GM12878 (cell line): ENCODE results near the gene DNAJC18. TPM values are rescaled to one million over a fixed set of nuclear protein-coding genes. Genes with fewer than 3 reads are reported as not detected.

ENCODE experiments used
- BHLHE40 ChIP-seq, 2 experiments: fragments of 450-650 bp in 1 of 2; IDR thresholded peaks; 2 replicates each; pipeline ENCODE4 v1.6.1; 2011 to 2017; ENCODE audit warnings: low read depth in 2 of 2, borderline replicate concordance in 1 of 2, improper control_type of control experiment in 1 of 2, low read length in 1 of 2, mild to moderate bottlenecking in 1 of 2
- CEBPZ ChIP-seq: fragments of 150-350 bp; IDR thresholded peaks from 2 replicates; pipeline ENCODE4 v1.6.1; 2016; ENCODE audit warnings: low read depth, low read length
- GATAD2B ChIP-seq: fragments of 450-650 bp; conservative IDR thresholded peaks from 2 replicates; pipeline ENCODE4 v1.6.1; 2017; ENCODE audit warnings: low read depth, mild to moderate bottlenecking, moderate library complexity
- HCFC1 ChIP-seq: fragments of 150-350 bp; IDR thresholded peaks from 2 replicates; pipeline ENCODE4 v1.6.1; 2014; ENCODE audit warnings: low read length
- HSF1 ChIP-seq: fragments of 150-350 bp; IDR thresholded peaks from 2 replicates; pipeline ENCODE4 v1.6.1; 2014; ENCODE audit warnings: mild to moderate bottlenecking, low read depth, low read length
- IRF4 ChIP-seq: IDR thresholded peaks from 2 replicates; pipeline ENCODE4 v1.6.1; 2011; ENCODE audit warnings: low read depth, low read length
- MTA2 ChIP-seq: fragments of 450-650 bp; IDR thresholded peaks from 2 replicates; pipeline ENCODE4 v1.6.1; 2016; ENCODE audit warnings: low read depth, mild to moderate bottlenecking, moderate library complexity
- NFYB ChIP-seq: IDR thresholded peaks from 2 replicates; pipeline ENCODE4 v1.6.1; 2011; ENCODE audit warnings: low read depth, mild to moderate bottlenecking, low read length, improper control_type of control experiment, moderate library complexity; ENCODE audit not compliant: insufficient read depth
- NR2F1 ChIP-seq: fragments of 450-650 bp; conservative IDR thresholded peaks from 2 replicates; pipeline ENCODE4 v1.6.1; 2017; ENCODE audit warnings: mild to moderate bottlenecking
- PBX3 ChIP-seq: IDR thresholded peaks from 2 replicates; pipeline ENCODE4 v1.6.1; 2011; ENCODE audit warnings: mild to moderate bottlenecking, low read depth, low read length, moderate library complexity; ENCODE audit not compliant: insufficient replicate concordance
- PRDM15 ChIP-seq: fragments of 450-650 bp; formaldehyde crosslinking; IDR thresholded peaks from 2 replicates; pipeline ENCODE4 v1.4.0; 2020; ENCODE audit warnings: mild to moderate bottlenecking, moderate library complexity
- SUPT20H ChIP-seq: IDR thresholded peaks from 2 replicates; pipeline ENCODE4 v1.6.1; 2011; ENCODE audit warnings: low read depth, mild to moderate bottlenecking, low read length, moderate library complexity, borderline replicate concordance; ENCODE audit not compliant: control insufficient read depth
- TBL1XR1 ChIP-seq: IDR thresholded peaks from 2 replicates; pipeline ENCODE4 v1.6.1; 2012; ENCODE audit warnings: low read depth, low read length, improper control_type of control experiment
- ZNF207 ChIP-seq: fragments of 450-650 bp; IDR thresholded peaks from 2 replicates; pipeline ENCODE4 v1.6.1; 2014; ENCODE audit warnings: antibody characterized with exemption, mild to moderate bottlenecking, borderline replicate concordance
- polyA plus RNA-seq, 11 experiments: library from polyadenylated mRNA; depleted of rRNA in 4 of 11; unstranded in 6 of 11; stranded (reverse) in 5 of 11; fragments of >200 nt; fragmentation: Nextera tagmentation in 4 of 11; fragmentation: Illumina TruSeq in 1 of 11; extraction: Ambion mirVana in 4 of 11; extraction: Trizol in 1 of 11; gene quantifications; 1 replicate in 1 of 11; 2 replicates in 10 of 11; pipeline versions ENCODE4 v1.2.1 to v1.2.3, GENCODE V29; 2011 to 2016; ENCODE audit warnings: inconsistent platforms in 2 of 11, missing spikeins in 2 of 11, low read depth in 1 of 11
- total RNA-seq, 4 experiments: library from RNA; depleted of rRNA in 3 of 4; stranded (reverse); fragments of >200 nt in 3 of 4; fragmentation: Illumina TruSeq in 1 of 4; extraction: Trizol in 1 of 4; gene quantifications; 2 replicates each; pipeline versions ENCODE4 v1.2.1 to v1.2.3, GENCODE V29; 2013 to 2021
- TF ChIP-seq, protein P1 (sequence below): IDR thresholded peaks from 2 replicates; pipeline ENCODE4 v1.6.1; 2012; ENCODE audit warnings: low read length, inconsistent platforms

DNAJC18 gene
- total and polyA plus RNA-seq, 10 of the 15 experiments (the other 5 are each of a cell fraction or from before 2014, with no cell fraction given): 6.4 to 26.7 (median 17.7) TPM

DNA sequence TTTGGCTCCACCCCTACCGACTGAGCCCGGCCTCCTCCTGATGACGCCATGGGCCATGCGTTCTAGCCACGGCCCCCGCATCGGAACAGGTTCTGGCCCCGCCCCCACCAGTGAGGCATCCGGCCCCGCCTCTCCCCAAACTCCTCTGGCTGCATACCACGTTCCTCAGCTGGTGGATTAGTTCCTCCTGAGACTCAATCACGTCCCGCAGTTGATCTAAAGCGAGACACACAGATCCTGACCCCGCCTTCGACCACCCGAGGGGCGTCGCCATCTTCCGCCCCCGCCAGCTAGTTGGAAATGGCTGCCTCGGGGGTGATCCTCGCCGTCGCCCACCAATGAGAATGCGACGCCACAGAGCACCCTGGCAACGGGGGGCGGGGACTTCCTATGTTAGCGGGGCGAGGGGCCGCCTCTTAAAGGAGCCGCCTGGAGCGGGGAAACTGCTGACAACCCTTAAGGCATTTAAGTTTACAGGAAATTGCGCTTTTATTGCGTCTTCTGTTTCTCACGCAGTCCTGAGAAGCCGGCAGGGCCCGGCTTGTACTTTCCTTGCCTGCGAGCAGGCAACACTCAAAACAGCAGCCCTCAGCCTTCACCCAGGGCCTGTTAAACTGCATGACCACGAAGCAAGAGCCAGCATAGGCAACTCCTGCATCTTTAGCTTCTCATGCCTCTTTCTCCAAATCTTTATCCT, 35.4 kb downstream of the DNAJC18 start, which contains the start of gene SPATA24 (continued):
- TF ChIP-seq HSF1 (no peak), BHLHE40 (IDR thresholded peaks at IDR 0.05; ENCODE audit: borderline replicate concordance in 1 of 2, low read depth in 2 of 2, low read length in 1 of 2) (peak; percentile 21 to 63; a peak in 1 of 4 replicates), PRDM15 (CRISPR knock-in tag) (no peak), NR2F1 (no peak), ZNF207 (no peak; the same call in 1 of the 2 replicates), TBL1XR1 (peak; percentile 8; the same call in 1 of the 2 replicates), SUPT20H (no peak), IRF4 (no peak), GATAD2B (no peak), NFYB (peak; percentile 88), HCFC1 (peak; percentile 55), CEBPZ (no peak), PBX3 (peak; percentile 52), MTA2 (no peak; the same call in 1 of the 2 replicates)
- TF ChIP-seq, protein P1, sequence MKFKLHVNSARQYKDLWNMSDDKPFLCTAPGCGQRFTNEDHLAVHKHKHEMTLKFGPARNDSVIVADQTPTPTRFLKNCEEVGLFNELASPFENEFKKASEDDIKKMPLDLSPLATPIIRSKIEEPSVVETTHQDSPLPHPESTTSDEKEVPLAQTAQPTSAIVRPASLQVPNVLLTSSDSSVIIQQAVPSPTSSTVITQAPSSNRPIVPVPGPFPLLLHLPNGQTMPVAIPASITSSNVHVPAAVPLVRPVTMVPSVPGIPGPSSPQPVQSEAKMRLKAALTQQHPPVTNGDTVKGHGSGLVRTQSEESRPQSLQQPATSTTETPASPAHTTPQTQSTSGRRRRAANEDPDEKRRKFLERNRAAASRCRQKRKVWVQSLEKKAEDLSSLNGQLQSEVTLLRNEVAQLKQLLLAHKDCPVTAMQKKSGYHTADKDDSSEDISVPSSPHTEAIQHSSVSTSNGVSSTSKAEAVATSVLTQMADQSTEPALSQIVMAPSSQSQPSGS: peak; percentile 87
